ENCODE results near the gene WDFY4.

The WDFY4 gene

DNA sequence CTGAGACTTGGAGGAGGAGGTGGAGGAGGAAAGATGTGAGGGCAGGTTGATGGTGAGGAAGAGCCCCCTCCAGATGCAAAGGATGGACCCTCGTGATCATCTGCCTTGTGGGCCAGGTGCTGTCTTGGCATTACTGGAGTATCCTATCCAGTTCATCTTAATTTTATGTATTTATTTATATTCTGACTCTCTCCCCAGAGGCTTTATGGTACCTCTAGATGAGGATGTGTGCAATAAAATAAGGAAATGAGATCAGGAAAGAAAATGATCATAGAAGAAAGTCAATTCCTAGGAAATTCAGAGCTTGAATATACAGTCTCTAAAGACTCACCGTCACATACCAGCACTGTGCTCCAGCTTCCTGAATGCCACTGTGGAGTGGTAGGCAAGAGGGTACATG lies 160.8 kb downstream of the WDFY4 start:
- TF ChIP-seq SIN3A (IDR thresholded peaks at IDR 0.05; ENCODE audit: borderline replicate concordance, insufficient read depth, low read length) (no peak), POLR2AphosphoS5 (IDR thresholded peaks at IDR 0.05; ENCODE audit: low read depth, low read length) (no peak), FOXP2 (optimal IDR thresholded peaks at IDR 0.05; ENCODE audit: borderline replicate concordance, extremely low read depth, extremely low read length, insufficient read depth) (no peak), TAF1 (IDR thresholded peaks at IDR 0.05; ENCODE audit: borderline replicate concordance, insufficient read depth, low read length) (no peak)
- TF ChIP-seq, protein P1, sequence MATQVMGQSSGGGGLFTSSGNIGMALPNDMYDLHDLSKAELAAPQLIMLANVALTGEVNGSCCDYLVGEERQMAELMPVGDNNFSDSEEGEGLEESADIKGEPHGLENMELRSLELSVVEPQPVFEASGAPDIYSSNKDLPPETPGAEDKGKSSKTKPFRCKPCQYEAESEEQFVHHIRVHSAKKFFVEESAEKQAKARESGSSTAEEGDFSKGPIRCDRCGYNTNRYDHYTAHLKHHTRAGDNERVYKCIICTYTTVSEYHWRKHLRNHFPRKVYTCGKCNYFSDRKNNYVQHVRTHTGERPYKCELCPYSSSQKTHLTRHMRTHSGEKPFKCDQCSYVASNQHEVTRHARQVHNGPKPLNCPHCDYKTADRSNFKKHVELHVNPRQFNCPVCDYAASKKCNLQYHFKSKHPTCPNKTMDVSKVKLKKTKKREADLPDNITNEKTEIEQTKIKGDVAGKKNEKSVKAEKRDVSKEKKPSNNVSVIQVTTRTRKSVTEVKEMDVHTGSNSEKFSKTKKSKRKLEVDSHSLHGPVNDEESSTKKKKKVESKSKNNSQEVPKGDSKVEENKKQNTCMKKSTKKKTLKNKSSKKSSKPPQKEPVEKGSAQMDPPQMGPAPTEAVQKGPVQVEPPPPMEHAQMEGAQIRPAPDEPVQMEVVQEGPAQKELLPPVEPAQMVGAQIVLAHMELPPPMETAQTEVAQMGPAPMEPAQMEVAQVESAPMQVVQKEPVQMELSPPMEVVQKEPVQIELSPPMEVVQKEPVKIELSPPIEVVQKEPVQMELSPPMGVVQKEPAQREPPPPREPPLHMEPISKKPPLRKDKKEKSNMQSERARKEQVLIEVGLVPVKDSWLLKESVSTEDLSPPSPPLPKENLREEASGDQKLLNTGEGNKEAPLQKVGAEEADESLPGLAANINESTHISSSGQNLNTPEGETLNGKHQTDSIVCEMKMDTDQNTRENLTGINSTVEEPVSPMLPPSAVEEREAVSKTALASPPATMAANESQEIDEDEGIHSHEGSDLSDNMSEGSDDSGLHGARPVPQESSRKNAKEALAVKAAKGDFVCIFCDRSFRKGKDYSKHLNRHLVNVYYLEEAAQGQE (IDR thresholded peaks at IDR 0.05; ENCODE audit: insufficient read depth in 1 of 2, low read depth in 2 of 2, low read length in 2 of 2) = no peak

DNA sequence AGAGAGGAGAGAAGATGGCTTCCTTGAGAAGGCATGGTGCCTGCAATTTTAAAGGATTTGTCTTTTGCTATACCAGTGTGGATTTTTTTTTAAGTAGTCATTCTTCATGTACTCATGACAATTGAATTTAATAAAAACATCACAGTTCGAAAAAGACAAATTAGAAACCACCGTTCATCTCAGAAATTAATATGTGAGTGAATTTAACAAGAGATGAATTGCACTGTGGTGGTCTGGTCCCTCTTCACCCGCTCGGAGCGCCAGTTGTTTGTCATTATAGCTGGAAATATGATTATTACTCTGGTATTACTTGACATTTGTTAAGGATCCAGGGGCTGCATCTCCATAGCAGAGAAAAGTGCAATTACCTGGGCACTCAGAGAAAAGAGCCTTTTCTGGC lies 163.0 kb downstream of the WDFY4 start:
- TF ChIP-seq, protein P1 (IDR thresholded peaks at IDR 0.05; ENCODE audit: insufficient read depth in 1 of 2, low read depth in 2 of 2, low read length in 2 of 2) = no peak

DNA sequence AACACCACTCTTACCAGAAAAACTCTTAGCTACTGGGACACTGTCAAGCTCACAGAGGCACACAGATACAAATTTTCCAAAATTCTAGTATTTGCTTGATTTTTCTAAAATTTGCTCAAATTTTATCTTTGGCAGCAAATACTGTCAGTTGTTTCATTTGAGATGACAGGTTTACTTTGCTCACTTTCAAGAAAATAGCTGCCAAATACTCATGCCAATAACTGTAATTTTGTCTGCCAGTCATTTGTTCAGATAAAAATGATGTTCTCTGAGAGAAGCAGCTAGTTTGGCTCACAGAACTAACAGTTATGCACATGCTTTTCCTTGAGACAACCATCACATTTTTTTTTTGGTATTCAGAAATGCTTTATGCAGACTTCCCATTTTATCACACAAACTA lies 172.2 kb downstream of the WDFY4 start:
- TF ChIP-seq, protein P1 (IDR thresholded peaks at IDR 0.05; ENCODE audit: insufficient read depth in 1 of 2, low read depth in 2 of 2, low read length in 2 of 2) = no peak
- TF ChIP-seq TAF1 (IDR thresholded peaks at IDR 0.05; ENCODE audit: borderline replicate concordance, insufficient read depth, low read length) (no peak), SIN3A (IDR thresholded peaks at IDR 0.05; ENCODE audit: borderline replicate concordance, insufficient read depth, low read length) (no peak), POLR2AphosphoS5 (IDR thresholded peaks at IDR 0.05; ENCODE audit: low read depth, low read length) (no peak), FOXP2 (optimal IDR thresholded peaks at IDR 0.05; ENCODE audit: borderline replicate concordance, extremely low read depth, extremely low read length, insufficient read depth) (no peak)

DNA sequence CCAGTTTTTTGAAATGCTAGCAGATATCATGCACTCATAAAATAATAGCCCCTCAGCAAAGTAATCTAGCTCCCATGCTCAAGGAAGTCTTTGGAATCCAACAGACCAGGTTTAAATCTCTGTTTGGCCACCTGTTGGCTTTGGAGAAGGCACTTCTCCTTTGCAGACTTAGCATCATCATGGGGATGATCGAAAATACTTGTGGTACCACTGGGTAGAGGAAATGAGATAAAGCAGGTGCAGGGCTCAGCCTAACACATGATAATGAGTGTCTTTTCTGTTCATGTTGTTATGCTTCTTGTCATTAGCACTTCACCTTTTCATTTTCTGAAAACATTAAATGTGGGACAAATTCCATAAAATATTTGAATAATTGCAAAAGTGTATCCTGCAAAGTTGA lies 187.6 kb downstream of the WDFY4 start:
- TF ChIP-seq, protein P1 (IDR thresholded peaks at IDR 0.05; ENCODE audit: insufficient read depth in 1 of 2, low read depth in 2 of 2, low read length in 2 of 2) = no peak
- TF ChIP-seq TAF1 (IDR thresholded peaks at IDR 0.05; ENCODE audit: borderline replicate concordance, insufficient read depth, low read length) (no peak), POLR2AphosphoS5 (IDR thresholded peaks at IDR 0.05; ENCODE audit: low read depth, low read length) (no peak), SIN3A (IDR thresholded peaks at IDR 0.05; ENCODE audit: borderline replicate concordance, insufficient read depth, low read length) (no peak), FOXP2 (optimal IDR thresholded peaks at IDR 0.05; ENCODE audit: borderline replicate concordance, extremely low read depth, extremely low read length, insufficient read depth) (no peak)

DNA sequence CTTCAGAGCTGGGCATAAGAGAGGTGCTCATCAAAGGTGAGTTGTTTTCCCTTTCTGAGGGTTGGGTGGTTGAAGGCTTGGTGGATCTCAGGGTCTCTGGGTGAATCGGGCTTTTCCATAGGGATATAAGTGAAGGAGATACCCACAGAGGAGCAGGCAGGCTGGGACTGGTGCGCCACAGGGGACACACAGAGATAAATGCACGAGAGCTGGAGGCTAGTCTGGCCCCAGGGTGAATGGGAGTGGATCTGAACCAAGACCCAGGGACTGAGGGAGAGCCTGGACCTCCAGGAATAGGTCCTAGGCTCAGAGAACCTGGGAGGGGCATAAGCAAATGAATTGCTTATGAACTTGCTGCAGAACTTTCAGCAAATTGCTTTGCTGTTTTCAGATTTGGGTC lies 193.4 kb downstream of the WDFY4 start:
- TF ChIP-seq SIN3A (IDR thresholded peaks at IDR 0.05; ENCODE audit: borderline replicate concordance, insufficient read depth, low read length) (no peak), TAF1 (IDR thresholded peaks at IDR 0.05; ENCODE audit: borderline replicate concordance, insufficient read depth, low read length) (no peak), POLR2AphosphoS5 (IDR thresholded peaks at IDR 0.05; ENCODE audit: low read depth, low read length) (no peak)
- TF ChIP-seq, protein P1 (IDR thresholded peaks at IDR 0.05; ENCODE audit: insufficient read depth in 1 of 2, low read depth in 2 of 2, low read length in 2 of 2) = no peak
